HG03457 (cell line): Measurements from ENCODE around the gene KIF6.
"Not testable (repeated sequence)": the region's sequence is repeated elsewhere in the genome, so short reads cannot be mapped to it uniquely, and the experiment has no call there.

Source experiments
- ATAC-seq: cut with Tn5 transposase; IDR thresholded peaks from one replicate; pipeline ENCODE4 v1.9.1; 2021; ENCODE audit warnings: moderate number of reproducible peaks; ENCODE audit not compliant: unreplicated experiment

The KIF6 gene

DNA sequence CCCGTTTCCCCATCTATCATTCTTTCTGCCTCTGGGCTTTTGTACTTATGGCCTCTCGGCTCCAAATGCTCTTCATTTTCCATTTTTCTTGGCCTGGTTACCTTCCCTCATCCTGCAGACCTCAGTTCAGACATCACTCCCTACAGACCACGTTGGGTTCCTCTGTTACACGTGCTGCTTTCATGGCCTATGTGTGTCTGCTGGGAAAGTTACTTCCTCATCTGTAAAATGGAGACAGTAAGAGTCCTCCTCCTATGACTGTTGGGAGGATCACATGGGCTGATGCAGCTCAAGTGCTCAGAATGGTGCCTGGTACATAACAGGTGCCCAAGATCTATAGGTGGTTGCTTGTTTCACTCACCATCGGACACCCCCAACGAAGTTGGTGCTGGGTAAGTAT lies 424.5 kb downstream of the KIF6 start:
- no peak for ATAC-seq

DNA sequence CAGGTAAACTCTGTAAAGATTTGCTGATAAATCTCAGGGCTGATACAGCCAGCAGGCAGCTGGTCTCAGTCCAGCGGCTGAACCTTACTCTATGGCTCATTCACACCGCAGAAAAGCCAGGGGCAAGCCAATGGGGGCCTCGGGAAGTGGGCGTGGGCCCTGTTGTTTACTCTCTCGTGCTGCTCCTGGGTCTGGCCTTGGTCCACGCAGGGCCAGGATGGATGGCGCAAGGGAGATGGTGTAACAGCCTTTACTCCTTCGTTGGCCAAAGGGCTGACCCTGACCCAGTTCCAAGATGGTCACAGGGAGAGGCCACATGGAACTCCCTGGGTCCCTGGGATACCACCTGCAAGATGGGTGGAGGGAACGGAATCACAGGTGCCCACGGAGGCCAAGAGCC lies 427.1 kb downstream of the KIF6 start:
- no peak for ATAC-seq

DNA sequence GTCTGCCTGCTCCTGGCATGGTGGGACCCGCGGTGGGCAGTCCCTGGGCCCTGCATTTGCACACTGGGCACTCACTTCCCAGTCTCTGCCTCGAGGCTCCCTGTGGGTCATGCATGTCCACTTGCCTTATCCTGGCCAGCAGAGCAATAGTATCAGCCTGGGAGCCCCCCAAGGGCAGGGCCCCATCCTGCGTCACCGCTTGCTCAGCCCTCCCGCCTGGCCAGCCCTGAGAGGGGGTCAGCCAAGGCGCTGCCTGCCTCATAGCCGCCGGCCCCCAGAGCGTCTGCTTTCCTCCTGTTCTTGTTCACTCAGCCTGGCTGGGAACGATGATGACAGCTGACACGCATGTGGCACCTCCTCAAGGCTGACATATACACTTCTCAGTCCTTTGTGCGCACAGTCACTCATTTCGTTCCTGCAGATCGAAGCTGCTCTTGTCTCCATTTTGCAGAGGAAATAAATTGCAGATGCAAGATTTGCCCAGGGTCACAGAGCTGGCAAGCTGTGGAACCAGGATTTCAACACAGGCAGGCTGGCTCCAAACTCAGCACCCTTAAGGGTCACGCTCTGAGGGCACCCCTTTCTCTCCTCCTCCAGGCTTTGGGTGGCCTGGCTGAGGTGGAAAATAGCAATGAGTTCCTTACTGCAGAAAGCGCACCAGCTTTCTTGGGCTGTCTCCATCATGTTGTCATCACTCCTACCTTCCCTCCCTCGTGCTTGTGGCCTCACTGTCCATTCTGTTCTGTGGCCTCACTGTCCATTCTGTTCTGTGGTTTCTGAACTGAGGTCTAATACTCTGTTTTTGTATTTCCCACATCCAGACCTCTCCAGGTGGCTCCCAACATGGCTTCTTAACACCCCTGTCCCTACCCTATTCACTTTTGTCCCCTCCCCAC lies 428.2 kb downstream of the KIF6 start:
- ATAC-seq: no peak

DNA sequence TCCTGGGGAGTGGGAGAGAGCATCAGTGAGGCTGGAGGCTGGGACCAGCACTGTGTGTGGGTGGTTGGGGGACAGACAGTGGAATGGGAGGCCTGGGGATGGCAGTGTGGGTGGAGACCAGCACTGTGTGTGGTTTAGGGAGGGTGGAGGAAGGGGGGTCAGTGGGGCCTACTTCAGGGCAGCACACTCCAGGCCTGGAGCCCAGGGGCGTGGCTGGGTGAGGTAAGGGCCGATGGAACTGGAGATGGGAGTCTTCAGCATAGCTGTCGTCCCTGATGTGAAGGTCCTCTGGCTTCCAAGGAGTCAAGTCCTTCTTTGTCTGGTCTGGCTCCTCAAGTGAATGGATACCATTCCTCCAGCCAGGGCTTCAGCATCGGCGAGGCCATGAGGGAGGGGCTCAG lies 429.6 kb downstream of the KIF6 start:
- no peak for ATAC-seq

DNA sequence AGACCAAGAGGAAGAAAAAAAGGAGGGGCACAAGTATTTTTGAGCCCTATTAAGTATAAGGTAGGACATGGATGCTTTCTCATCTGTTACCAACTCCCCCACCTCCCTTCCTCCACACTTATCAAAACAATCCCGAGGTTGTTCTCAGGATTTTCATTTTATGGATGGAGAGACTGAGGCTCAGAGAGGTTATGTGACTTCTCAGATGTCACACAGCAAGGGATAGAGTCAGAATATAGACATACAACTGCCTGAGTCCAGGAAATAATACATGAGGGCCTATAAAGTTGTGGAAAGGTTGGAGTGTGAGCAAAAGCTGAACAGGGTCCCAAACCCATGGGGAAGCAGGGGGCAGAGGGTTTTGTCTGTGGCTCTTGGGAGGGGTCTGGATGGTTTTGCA lies 430.3 kb downstream of the KIF6 start:
- ATAC-seq: no peak

DNA sequence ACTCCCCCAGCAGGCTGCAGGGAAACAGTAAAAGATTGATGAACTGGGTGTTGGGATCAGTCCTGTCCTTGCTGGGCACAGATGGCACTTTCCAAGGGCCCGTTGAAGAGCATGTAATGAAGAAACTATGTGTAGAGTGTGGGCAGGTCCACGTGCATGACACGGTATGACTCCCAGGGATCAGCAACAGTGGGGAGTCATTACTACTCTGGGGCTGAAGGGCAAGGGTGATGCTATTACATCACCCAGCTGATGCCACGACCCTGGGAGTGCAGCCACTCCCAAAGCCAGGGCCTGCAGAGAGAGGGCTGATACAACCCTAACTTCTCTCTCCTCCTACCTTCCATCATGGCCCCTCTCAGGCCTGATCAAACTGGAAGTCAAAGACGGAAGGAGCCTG lies 431.1 kb downstream of the KIF6 start:
- ATAC-seq: no peak

DNA sequence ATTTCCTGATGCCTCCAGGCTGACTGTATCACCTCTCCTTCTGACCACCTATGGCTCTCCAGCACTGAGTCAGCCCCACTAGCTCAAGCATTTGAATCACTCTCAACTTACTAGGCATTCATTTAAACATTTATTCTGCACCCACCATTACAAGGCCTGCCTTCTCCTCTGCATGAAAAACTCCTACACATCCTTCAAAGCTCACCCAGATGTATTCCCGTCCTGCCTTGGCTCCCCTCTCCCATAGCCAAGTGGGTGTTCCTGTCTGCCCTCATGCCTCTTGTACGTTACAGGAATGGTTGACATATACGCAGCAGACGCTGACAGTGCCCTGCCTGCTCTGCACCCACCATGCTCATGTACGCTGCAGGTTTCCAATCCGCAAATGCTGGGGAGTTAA lies 432.6 kb downstream of the KIF6 start:
- ATAC-seq: no peak

DNA sequence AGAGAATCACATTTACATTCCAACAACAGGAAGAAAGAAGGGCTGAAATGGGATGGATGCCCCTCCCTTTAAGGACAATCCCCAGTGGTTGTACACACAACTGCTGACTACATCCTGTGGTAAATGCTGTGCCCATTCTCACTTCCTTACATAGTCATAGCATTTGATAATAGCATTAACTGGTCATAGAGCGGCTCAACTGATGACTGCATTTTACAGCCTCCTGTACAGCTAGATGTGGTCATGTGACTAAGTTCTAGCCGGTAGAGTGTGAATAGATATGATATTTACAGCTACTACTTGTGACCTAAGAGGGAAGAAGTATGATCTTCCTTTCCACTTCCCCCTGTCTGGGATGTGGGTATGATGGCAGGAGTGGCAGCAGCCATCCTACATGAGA lies 435.7 kb downstream of the KIF6 start:
- no peak for ATAC-seq

DNA sequence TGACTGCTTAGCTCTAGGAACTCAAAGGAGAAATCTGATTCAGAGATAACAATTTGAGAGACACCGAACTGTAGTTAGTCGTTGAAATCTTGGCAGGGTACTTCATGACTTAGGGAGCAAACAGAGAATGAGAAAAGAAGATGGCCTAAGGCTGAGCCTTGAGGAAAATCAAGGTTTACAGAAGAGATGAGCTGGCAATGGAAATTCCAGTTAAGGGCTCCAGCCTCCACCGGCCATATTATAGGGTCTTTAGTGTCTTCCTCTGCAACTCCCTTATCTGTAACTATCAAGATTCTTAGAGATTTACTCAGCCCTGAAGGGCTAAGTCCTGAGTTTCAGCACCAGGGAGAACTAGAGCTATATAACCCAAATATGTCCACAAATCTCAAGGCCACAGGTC lies 437.6 kb downstream of the KIF6 start:
- ATAC-seq: no peak

DNA sequence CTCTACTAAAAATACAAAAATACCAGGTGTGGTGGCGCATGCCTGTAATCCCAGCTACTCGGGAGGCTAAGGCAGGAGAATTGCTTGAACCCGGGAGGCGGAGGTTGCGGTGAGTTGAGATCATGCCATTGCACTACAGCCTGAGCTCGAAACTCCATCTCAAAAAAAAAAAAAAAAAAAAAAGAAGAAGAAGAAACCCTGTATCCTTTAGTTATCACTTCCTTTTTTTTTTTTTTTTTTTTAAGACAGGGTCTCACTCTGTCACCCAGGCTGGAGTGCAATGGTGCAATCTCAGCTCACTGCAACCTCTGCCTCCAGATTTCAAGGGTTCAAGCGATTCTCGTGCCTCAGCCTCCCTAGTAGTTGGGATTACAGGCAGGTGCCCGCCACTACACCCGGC lies 438.6 kb downstream of the KIF6 start:
- ATAC-seq: not testable (repeated sequence)

DNA sequence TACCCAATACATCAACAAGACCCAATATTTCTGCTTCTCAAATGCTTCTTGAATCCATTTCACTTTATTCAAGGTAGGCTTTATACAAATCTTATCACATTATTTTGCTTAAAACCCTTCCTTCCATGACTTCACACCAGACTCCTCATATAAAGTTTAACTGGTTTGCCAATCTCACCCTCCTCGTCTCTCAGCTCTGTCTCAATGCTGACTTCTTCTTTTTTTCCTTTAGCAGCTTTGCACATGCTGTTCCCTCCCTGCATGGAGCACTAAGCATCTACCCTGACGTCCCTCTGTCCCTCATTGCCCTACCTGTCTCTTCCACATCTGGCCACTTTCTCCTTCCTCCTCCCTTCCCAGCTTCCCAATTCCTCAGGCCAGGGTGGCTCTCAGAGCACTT lies 442.4 kb downstream of the KIF6 start:
- no peak for ATAC-seq

DNA sequence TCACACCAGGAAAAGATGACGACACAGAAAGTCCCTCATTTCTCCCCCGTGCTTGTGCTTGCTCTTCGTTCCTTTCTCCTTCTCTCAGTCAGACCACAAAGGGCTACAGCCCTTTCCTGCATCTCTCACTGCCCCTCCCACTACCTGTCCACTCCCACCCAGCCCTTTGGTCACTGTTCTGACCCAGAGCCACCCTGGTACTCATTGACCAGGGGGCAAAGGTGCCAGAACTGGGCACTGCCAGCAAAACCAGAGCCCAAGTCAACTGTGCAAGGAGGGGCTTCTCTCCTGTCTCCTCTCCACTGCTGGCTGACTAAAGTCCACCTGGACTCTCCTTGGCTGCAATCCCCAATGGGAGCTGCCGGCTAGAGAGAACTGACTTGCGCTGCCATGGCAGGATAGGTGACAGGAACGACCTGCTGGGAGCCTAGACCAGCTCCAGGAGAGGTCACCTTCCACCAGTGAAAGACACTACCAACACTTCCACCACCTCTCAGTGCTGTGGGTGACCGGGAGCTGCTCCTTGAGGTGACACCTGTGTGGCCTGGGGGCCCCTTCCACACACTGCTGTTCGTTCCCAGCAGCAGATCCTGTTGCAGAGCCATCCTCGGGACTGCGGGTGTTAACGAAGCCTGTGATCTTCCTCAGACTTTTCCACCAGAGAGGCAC lies 443.8 kb downstream of the KIF6 start:
- no peak for ATAC-seq

DNA sequence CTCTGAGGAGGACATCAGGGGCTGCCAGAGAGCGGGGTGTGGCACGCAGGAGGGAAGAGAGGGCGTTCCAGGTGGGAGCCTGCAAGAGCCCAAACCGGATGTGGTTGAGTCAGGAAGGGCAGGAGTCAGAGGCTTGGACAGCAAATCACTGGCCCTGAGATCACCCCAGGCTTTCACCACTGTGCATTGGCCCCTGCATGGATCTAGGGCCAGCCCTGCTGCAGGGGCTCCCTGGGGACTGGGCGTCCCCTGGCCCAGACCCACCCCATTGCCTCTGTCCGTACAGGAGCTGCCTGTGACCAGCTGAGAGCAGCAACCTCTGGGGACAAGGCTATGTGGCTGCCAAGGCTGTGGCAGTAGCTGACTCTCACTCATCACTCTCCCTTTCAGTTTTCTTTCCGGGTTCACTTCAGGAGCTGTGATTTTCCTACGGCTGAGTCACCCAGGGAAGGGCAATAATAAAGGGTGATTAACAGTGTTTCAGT lies 444.9 kb downstream of the KIF6 start:
- no peak for ATAC-seq
